WTC11 (cell line): ENCODE results near the gene TRIM44.

Experiments
- CTCF ChIP-seq: fragments of 200-600 bp; IDR thresholded peaks from 2 replicates; pipeline ENCODE4 v1.8.0; 2022; ENCODE audit warnings: antibody characterized with exemption
- TF ChIP-seq, protein P1 (sequence below): sonication (generic); formaldehyde crosslinking; IDR thresholded peaks from 2 replicates; pipeline ENCODE4 v1.8.1; 2023; ENCODE audit warnings: mild to moderate bottlenecking, missing genetic modification reagents, borderline replicate concordance

GRCh38 chr11:35794333-35794732, 131.8 kb downstream of the TRIM44 start:
- TF ChIP-seq, protein P1, sequence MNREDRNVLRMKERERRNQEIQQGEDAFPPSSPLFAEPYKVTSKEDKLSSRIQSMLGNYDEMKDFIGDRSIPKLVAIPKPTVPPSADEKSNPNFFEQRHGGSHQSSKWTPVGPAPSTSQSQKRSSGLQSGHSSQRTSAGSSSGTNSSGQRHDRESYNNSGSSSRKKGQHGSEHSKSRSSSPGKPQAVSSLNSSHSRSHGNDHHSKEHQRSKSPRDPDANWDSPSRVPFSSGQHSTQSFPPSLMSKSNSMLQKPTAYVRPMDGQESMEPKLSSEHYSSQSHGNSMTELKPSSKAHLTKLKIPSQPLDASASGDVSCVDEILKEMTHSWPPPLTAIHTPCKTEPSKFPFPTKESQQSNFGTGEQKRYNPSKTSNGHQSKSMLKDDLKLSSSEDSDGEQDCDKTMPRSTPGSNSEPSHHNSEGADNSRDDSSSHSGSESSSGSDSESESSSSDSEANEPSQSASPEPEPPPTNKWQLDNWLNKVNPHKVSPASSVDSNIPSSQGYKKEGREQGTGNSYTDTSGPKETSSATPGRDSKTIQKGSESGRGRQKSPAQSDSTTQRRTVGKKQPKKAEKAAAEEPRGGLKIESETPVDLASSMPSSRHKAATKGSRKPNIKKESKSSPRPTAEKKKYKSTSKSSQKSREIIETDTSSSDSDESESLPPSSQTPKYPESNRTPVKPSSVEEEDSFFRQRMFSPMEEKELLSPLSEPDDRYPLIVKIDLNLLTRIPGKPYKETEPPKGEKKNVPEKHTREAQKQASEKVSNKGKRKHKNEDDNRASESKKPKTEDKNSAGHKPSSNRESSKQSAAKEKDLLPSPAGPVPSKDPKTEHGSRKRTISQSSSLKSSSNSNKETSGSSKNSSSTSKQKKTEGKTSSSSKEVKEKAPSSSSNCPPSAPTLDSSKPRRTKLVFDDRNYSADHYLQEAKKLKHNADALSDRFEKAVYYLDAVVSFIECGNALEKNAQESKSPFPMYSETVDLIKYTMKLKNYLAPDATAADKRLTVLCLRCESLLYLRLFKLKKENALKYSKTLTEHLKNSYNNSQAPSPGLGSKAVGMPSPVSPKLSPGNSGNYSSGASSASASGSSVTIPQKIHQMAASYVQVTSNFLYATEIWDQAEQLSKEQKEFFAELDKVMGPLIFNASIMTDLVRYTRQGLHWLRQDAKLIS (CRISPR knock-in tag), result no peak
- TF ChIP-seq CTCF, result no peak
